A673 (cell line): ENCODE results near the gene NHS.

Source experiments
- EZH2 ChIP-seq: fragments of 200-600 bp; sonication (generic); IDR thresholded peaks from 2 replicates; pipeline ENCODE4 v1.6.1; 2017; ENCODE audit warnings: borderline replicate concordance, low read depth, mild to moderate bottlenecking, mixed read lengths, antibody characterized with exemption, low read length; ENCODE audit not compliant: poor library complexity, severe bottlenecking
- TF ChIP-seq, protein P1 (sequence below): fragments of 300-800, 200-600 bp; sonication (generic); conservative IDR thresholded peaks from 2 replicates; pipeline ENCODE4 v1.5.1; 2017; ENCODE audit warnings: low read depth, mild to moderate bottlenecking, antibody characterized with exemption, low read length, moderate library complexity, mixed read lengths

DNA sequence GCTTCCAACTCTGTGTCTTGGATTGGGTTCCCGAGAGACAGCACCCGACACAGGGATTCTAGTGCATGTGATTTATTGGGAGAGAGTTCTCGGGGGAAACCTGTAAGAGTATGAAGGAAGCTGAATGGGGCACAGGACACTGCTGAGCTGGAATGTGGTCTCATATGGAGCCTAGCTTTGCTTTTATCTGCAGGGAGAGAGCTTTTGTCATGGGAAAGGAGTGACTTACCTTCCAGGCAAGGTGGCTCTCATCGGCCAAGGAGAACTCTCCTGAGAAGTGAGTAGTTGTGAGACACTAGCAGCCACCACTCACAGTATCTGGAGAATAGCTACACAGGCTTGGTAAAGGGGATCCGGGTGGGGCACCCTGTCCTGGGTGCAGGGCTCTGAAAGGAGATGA is 124.5 kb downstream of the NHS start:
- TF ChIP-seq, protein P1, sequence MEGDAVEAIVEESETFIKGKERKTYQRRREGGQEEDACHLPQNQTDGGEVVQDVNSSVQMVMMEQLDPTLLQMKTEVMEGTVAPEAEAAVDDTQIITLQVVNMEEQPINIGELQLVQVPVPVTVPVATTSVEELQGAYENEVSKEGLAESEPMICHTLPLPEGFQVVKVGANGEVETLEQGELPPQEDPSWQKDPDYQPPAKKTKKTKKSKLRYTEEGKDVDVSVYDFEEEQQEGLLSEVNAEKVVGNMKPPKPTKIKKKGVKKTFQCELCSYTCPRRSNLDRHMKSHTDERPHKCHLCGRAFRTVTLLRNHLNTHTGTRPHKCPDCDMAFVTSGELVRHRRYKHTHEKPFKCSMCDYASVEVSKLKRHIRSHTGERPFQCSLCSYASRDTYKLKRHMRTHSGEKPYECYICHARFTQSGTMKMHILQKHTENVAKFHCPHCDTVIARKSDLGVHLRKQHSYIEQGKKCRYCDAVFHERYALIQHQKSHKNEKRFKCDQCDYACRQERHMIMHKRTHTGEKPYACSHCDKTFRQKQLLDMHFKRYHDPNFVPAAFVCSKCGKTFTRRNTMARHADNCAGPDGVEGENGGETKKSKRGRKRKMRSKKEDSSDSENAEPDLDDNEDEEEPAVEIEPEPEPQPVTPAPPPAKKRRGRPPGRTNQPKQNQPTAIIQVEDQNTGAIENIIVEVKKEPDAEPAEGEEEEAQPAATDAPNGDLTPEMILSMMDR = no peak
- TF ChIP-seq EZH2 = no peak
